ENCODE measurements around the gene RPTOR. TPM values are rescaled to one million over a fixed set of nuclear protein-coding genes. Genes with fewer than 3 reads are reported as not detected.

Gene RPTOR
- total RNA-seq, 1 experiment from 2014 or later: 25.1 TPM

DNA sequence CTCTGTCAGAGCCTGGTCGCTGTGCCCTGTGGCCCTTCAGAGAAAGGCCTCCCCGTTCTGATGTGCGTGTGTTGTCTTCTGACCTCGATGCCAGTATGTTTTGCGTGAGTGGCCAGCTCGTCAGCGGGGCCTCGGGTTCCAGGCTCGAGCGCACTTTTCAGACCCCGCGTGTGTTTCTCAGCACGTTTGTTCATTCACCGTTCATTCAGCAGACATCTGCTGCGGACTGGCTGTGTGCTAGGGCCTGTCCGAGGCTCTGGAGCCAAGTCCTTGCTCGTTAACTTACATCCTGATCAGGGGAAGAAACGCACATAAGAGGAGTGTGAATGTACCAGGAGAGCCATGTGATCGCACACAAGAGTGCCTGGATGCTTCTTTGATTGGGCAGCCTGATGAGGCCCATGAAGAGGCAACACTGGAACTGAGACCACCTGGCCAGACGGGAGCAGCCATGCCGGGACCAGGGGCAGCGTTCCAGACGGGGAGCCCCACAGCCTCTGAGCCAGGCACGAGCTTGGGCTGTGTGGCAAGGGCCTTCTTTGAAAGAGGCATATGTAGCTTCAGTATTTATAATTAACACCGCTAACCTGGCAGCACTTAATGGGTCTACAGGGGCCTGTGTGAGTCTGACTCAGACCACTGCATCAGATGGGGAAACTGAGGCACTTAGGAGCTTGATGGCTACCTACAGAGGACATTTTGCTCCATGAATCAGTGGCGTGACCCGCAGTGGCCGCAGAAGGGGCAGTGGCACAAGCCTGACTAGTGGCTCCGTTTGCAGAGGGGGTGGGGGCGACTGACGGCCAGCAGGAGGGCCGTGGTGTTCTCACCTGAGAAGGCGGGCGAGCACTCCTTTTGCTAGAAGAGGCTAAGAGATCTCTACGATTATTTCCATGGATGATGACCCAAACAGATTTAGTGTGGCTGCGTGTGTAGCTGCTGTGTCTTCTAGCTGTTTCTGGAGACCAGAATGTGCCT, 259.1 kb downstream of the RPTOR start:
- H3K9ac ChIP-seq (ENCODE audit: extremely low read depth, insufficient read length, low read length): no peak overlapping the region
- no peaks in the 10 kb centered on the region for H3K4me1 ChIP-seq (ENCODE audit: insufficient read depth, low read length)
- no peaks in the 10 kb centered on the region for H3K79me1 ChIP-seq (ENCODE audit: insufficient read depth, low read depth, low read length, poor library complexity, severe bottlenecking)
- no peaks in the 10 kb centered on the region for H3K27me3 ChIP-seq (ENCODE audit: insufficient read depth, low read length)
- Mint-ChIP-seq H3K27ac (0 out of 7 replicates have a peak overlapping the region, but pooled peaks of 2 of the 3 experiments have one; percentile 34 to 41), H3K9me3 (peaks cover 15 to 17% of the 10 kb centered on the region in 2 experiments), H3K4me3 (no peak overlapping the region), H3K27me3 (ENCODE audit: low read depth) (no peaks in the 10 kb centered on the region), H3K36me3 (ENCODE audit: insufficient read depth in 1 of 3, low read depth in 3 of 3) (peaks cover 14 to 23% (median 18%) of the 10 kb centered on the region in 3 experiments), H3K4me1 (peaks cover 20 to 23% of the 10 kb centered on the region in 2 experiments)
- no peaks in the 10 kb centered on the region for H3K9me3 ChIP-seq (ENCODE audit: control insufficient read depth, low read depth, low read length)
- no peak overlapping the region for H3K4ac ChIP-seq (ENCODE audit: low read depth, low read length)
- no peak overlapping the region for H3T11ph ChIP-seq (ENCODE audit: low read length)
- H4K8ac ChIP-seq (replicated peaks; ENCODE audit: insufficient read length, low read depth, low read length): no peak overlapping the region
- no peak overlapping the region for H3K27ac ChIP-seq (ENCODE audit: insufficient read length, low read depth, low read length)
- H2BK5ac ChIP-seq (ENCODE audit: insufficient read length, low read length): no peak overlapping the region
- no peak overlapping the region for H4K5ac ChIP-seq (ENCODE audit: insufficient read length, low read depth, low read length)
- H2BK120ac ChIP-seq (ENCODE audit: low read depth, low read length, poor library complexity, severe bottlenecking): no peak overlapping the region
- WGBS (ENCODE audit: extremely low coverage, insufficient read length, low lambda C conversion rate): no CpG with 5 or more reads among the region's 36 CpGs
- peak; percentile 31 for DNase-seq
- no peak overlapping the region for H2AK5ac ChIP-seq (ENCODE audit: insufficient read length, low read length)
- TF ChIP-seq CTCF (conservative IDR thresholded peaks at IDR 0.05): no peak
- H4K20me1 ChIP-seq (ENCODE audit: control insufficient read depth, insufficient read depth, insufficient read length): no peaks in the 10 kb centered on the region
- H3K14ac ChIP-seq (ENCODE audit: insufficient read depth, low read length): no peak overlapping the region
- no peak overlapping the region for H3K4me2 ChIP-seq (ENCODE audit: insufficient read depth, insufficient read length, low read length)
- no peak overlapping the region for H2BK12ac ChIP-seq (ENCODE audit: insufficient read length, low read depth, low read length)
- no peak overlapping the region for H2BK20ac ChIP-seq (ENCODE audit: low read depth, low read length, poor library complexity, severe bottlenecking)
- H3K18ac ChIP-seq (ENCODE audit: insufficient read length, low read depth, low read length): no peak overlapping the region
- no peak overlapping the region for H2AFZ ChIP-seq (ENCODE audit: low read length)
- H3K79me2 ChIP-seq (ENCODE audit: insufficient read depth, low read length): no peaks in the 10 kb centered on the region
- H4K91ac ChIP-seq (ENCODE audit: insufficient read length, low read depth, low read length): no peak overlapping the region
- no peaks in the 10 kb centered on the region for H3K23me2 ChIP-seq (ENCODE audit: insufficient read length, low read depth, low read length, poor library complexity, severe bottlenecking)
- no peak overlapping the region for H3K56ac ChIP-seq (ENCODE audit: insufficient read length, low read depth, low read length)
- H2BK15ac ChIP-seq (ENCODE audit: low read depth, low read length): no peak overlapping the region
- H3K23ac ChIP-seq (ENCODE audit: insufficient read length, low read depth, low read length): no peak overlapping the region

Measured in H9 (cell line).